ENCODE results near the gene C1orf159.

DNA sequence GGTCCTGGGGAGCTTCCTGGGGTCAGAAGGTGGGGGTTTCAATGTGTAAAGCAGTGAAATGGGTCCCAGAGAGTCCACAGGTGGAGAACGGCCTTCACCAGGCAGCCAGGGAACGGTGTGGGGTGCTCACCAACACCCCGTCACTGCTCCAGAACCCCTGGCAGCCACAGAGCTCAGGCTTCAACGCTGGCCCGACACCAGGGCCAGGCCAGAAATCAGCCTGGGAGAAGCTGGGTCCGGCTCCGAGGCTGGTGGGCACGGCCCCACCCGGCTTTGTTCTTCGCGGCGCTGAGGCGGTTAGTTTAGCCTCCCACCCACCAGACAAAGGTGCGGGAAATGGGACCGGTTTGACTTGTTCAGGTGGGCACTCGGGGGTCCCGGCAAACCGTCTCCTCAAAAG lies 24.8 kb upstream of the C1orf159 start:
- TF ChIP-seq, protein P1, sequence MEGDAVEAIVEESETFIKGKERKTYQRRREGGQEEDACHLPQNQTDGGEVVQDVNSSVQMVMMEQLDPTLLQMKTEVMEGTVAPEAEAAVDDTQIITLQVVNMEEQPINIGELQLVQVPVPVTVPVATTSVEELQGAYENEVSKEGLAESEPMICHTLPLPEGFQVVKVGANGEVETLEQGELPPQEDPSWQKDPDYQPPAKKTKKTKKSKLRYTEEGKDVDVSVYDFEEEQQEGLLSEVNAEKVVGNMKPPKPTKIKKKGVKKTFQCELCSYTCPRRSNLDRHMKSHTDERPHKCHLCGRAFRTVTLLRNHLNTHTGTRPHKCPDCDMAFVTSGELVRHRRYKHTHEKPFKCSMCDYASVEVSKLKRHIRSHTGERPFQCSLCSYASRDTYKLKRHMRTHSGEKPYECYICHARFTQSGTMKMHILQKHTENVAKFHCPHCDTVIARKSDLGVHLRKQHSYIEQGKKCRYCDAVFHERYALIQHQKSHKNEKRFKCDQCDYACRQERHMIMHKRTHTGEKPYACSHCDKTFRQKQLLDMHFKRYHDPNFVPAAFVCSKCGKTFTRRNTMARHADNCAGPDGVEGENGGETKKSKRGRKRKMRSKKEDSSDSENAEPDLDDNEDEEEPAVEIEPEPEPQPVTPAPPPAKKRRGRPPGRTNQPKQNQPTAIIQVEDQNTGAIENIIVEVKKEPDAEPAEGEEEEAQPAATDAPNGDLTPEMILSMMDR (IDR thresholded peaks at IDR 0.05; ENCODE audit: insufficient read depth, low read length) = no peak
- TF ChIP-seq POLR2AphosphoS5 (IDR thresholded peaks at IDR 0.05; ENCODE audit: low read depth) (no peak), SPI1 (IDR thresholded peaks at IDR 0.05; ENCODE audit: borderline replicate concordance, low read depth) (no peak), GABPA (IDR thresholded peaks at IDR 0.05; ENCODE audit: low read depth) (no peak)
- TF ChIP-seq, protein P2, sequence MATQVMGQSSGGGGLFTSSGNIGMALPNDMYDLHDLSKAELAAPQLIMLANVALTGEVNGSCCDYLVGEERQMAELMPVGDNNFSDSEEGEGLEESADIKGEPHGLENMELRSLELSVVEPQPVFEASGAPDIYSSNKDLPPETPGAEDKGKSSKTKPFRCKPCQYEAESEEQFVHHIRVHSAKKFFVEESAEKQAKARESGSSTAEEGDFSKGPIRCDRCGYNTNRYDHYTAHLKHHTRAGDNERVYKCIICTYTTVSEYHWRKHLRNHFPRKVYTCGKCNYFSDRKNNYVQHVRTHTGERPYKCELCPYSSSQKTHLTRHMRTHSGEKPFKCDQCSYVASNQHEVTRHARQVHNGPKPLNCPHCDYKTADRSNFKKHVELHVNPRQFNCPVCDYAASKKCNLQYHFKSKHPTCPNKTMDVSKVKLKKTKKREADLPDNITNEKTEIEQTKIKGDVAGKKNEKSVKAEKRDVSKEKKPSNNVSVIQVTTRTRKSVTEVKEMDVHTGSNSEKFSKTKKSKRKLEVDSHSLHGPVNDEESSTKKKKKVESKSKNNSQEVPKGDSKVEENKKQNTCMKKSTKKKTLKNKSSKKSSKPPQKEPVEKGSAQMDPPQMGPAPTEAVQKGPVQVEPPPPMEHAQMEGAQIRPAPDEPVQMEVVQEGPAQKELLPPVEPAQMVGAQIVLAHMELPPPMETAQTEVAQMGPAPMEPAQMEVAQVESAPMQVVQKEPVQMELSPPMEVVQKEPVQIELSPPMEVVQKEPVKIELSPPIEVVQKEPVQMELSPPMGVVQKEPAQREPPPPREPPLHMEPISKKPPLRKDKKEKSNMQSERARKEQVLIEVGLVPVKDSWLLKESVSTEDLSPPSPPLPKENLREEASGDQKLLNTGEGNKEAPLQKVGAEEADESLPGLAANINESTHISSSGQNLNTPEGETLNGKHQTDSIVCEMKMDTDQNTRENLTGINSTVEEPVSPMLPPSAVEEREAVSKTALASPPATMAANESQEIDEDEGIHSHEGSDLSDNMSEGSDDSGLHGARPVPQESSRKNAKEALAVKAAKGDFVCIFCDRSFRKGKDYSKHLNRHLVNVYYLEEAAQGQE (IDR thresholded peaks at IDR 0.05; ENCODE audit: insufficient replicate concordance, low read depth) = no peak
